Measurements from ENCODE around the gene IGFBP2. TPM values are rescaled to one million over a fixed set of nuclear protein-coding genes. Genes with fewer than 3 reads are reported as not detected.

Gene IGFBP2
- total RNA-seq, 1 donor from 2014 or later: 371 TPM

DNA sequence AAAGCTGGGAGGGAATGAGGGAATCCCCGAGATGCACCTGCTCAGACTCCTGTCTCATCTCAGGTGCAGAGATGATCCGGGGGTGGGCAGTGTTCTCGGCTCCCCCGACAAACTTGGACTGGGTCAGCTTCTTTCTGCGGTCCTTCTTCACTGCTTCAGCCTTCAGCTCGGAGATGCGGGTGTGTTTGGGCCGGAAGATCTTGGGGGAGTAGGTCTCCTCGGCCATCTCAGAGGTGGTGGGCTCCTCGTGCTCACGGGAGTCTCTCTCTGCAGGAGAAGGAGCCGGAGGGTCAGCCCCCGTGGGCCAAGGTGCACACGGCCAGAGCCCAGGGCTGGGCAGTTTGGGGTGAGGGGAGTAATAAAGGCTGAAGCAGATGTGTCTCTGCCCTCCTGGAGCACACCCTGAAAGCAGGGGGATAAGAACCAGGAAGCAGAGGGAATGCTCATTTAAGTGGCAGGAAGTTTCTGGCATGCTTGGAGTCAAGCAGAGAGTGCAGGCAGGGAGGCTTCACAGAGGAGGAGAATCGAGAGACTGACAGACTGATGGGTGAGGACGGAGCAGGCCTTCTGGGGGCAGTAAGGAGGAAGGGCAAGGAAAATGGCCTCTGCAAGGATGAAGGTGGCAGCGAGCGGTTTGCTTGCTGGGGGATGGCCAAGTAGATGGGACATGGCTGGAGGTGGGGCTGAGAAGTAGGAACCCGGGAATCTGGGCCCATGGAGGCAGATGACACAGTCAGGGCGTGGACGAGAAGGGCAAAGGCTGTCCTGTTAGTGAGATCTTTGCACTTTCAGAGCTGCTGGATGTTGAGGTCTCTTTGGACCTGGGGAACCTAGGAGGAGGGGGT is 45.8 kb downstream of the IGFBP2 start:
- H3K4me1 Mint-ChIP-seq: peaks cover 27% of the 10 kb centered on the region
- H2AFZ ChIP-seq (replicated peaks): no peak overlapping the region

DNA sequence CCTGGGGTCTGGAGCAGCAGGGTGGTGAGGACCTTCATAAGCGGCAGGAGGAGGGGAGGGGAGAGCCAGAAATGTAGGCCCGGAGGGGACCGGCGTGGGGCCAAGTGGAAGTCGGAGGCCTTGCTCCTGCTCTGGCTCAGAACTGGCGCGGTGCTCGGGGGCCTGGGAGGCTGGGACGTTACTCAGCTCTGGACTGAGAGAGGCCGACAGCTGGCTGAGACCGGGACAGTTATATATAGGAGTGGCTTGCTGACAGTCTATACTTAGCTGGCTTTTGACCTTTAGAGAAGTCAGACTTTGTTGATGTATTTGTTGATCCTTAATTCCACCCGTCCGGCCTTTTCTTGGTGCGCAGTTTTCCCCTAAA is 46.4 kb downstream of the IGFBP2 start:
- Histone ChIP-seq H3K9ac (no peak overlapping the region), H3K79me2 (ENCODE audit: low read depth) (no peaks in the 10 kb centered on the region), H3K27ac (no peak overlapping the region), H3F3A (ENCODE audit: low read depth) (no peaks in the 10 kb centered on the region), H3K9me3 (ENCODE audit: low read depth) (no peaks in the 10 kb centered on the region), H3K4me1 (no peaks in the 10 kb centered on the region), H3K4me3 (no peak overlapping the region), H3K36me3 (peaks cover 6% of the 10 kb centered on the region), H2AFZ (replicated peaks) (no peak overlapping the region), H3K27me3 (no peaks in the 10 kb centered on the region), H4K20me1 (ENCODE audit: low read depth) (peaks cover 71% of the 10 kb centered on the region), H3K4me2 (no peak overlapping the region)
- Mint-ChIP-seq H3K9me3 (no peaks in the 10 kb centered on the region), H3K4me3 (no peak overlapping the region), H3K27me3 (ENCODE audit: insufficient read depth, low read depth) (peaks cover 4% of the 10 kb centered on the region), H3K36me3 (peaks cover 20% of the 10 kb centered on the region), H3K27ac (peak overlapping the region; percentile 46), H3K4me1 (peaks cover 30% of the 10 kb centered on the region)
- no peak for DNase-seq (ENCODE audit: low spot score)
- TF ChIP-seq EZH2 (IDR thresholded peaks at IDR 0.05) (no peak), EZH2phosphoT487 (IDR thresholded peaks at IDR 0.05) (no peak)
- TF ChIP-seq, protein P1, sequence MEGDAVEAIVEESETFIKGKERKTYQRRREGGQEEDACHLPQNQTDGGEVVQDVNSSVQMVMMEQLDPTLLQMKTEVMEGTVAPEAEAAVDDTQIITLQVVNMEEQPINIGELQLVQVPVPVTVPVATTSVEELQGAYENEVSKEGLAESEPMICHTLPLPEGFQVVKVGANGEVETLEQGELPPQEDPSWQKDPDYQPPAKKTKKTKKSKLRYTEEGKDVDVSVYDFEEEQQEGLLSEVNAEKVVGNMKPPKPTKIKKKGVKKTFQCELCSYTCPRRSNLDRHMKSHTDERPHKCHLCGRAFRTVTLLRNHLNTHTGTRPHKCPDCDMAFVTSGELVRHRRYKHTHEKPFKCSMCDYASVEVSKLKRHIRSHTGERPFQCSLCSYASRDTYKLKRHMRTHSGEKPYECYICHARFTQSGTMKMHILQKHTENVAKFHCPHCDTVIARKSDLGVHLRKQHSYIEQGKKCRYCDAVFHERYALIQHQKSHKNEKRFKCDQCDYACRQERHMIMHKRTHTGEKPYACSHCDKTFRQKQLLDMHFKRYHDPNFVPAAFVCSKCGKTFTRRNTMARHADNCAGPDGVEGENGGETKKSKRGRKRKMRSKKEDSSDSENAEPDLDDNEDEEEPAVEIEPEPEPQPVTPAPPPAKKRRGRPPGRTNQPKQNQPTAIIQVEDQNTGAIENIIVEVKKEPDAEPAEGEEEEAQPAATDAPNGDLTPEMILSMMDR (IDR thresholded peaks at IDR 0.05): no peak

More for the DNA sequence above, 45.8 kb downstream of the IGFBP2 start:
- TF ChIP-seq EZH2phosphoT487 (IDR thresholded peaks at IDR 0.05): no peak
- TF ChIP-seq, protein P1 (IDR thresholded peaks at IDR 0.05): no peak
- no peak for TF ChIP-seq EZH2 (IDR thresholded peaks at IDR 0.05)
- Mint-ChIP-seq H3K27me3 (ENCODE audit: insufficient read depth, low read depth) (peaks cover 7% of the 10 kb centered on the region), H3K9me3 (no peaks in the 10 kb centered on the region), H3K36me3 (peaks cover 24% of the 10 kb centered on the region), H3K27ac (peak overlapping the region; percentile 46), H3K4me3 (no peak overlapping the region)
- H3K27me3 ChIP-seq: no peaks in the 10 kb centered on the region
- H3K27ac ChIP-seq: no peak overlapping the region
- no peaks in the 10 kb centered on the region for H3K79me2 ChIP-seq (ENCODE audit: low read depth)
- H3K4me2 ChIP-seq: no peak overlapping the region
- peaks cover 6% of the 10 kb centered on the region for H3K36me3 ChIP-seq
- H3K4me1 ChIP-seq: no peaks in the 10 kb centered on the region
- H3K4me3 ChIP-seq: no peak overlapping the region
- H3K9ac ChIP-seq: no peak overlapping the region
- peaks cover 69% of the 10 kb centered on the region for H4K20me1 ChIP-seq (ENCODE audit: low read depth)
- DNase-seq (ENCODE audit: low spot score): no peak
- H3F3A ChIP-seq (ENCODE audit: low read depth): no peaks in the 10 kb centered on the region
- H3K9me3 ChIP-seq (ENCODE audit: low read depth): no peaks in the 10 kb centered on the region

DNA sequence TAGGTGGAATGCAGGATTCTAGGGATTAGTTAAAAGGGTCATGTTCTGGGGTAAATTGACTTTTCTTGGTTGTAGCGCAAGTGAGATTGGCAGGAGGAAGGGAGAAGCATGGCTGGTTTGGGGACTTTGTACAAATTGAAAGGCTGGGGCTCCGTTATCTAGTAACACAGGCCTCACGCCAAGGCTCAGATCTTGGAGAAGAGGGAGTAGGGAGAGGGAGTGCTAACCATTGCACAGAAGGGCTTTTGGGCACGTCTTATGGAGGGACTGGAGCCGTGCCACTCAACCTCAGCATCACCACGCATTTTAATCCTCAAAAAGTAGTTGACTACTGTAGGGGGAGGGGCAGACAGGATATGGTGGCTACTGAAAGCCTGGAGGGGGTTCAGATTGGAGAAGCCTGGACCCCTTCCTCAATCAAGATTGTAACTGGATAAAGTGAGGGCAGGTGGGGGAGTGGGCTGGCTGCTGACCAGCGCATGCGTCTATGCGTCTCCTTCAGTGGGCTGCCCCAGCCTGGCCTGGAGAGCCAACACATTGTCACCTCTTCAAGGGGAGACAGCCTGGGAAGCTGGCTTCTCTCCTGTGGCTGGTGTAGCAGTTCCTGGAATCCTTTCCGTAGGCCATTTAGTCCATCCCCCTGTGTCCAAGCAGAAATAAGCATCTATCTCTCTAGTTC is 47.9 kb downstream of the IGFBP2 start:
- H3F3A ChIP-seq (ENCODE audit: low read depth): no peaks in the 10 kb centered on the region
- Mint-ChIP-seq H3K9me3 (no peaks in the 10 kb centered on the region), H3K27ac (no peak overlapping the region), H3K4me1 (peaks cover 35% of the 10 kb centered on the region), H3K36me3 (peaks cover 17% of the 10 kb centered on the region), H3K4me3 (no peak overlapping the region), H3K27me3 (ENCODE audit: insufficient read depth, low read depth) (peaks cover 4% of the 10 kb centered on the region)
- H4K20me1 ChIP-seq (ENCODE audit: low read depth): peaks cover 86% of the 10 kb centered on the region
- H3K4me2 ChIP-seq: no peak overlapping the region
- no peaks in the 10 kb centered on the region for H3K9me3 ChIP-seq (ENCODE audit: low read depth)
- no peak overlapping the region for H3K9ac ChIP-seq
- H2AFZ ChIP-seq (replicated peaks): no peak overlapping the region
- no peaks in the 10 kb centered on the region for H3K27me3 ChIP-seq
- H3K4me3 ChIP-seq: no peak overlapping the region
- DNase-seq (ENCODE audit: low spot score): no peak
- H3K4me1 ChIP-seq: no peaks in the 10 kb centered on the region
- H3K79me2 ChIP-seq (ENCODE audit: low read depth): no peaks in the 10 kb centered on the region
- no peak overlapping the region for H3K27ac ChIP-seq
- TF ChIP-seq, protein P1 (IDR thresholded peaks at IDR 0.05): no peak
- TF ChIP-seq EZH2phosphoT487 (IDR thresholded peaks at IDR 0.05) (no peak), EZH2 (IDR thresholded peaks at IDR 0.05) (no peak)
- H3K36me3 ChIP-seq: no peaks in the 10 kb centered on the region
